Heart left ventricle (tissue), 13 donors: ENCODE results near the gene ADAMTS3.

Experiments used
- CTCF ChIP-seq, 12 donors: fragments of 200-600 bp; sonication (generic) in 4 of 12; IDR thresholded peaks; one replicate each; pipeline versions ENCODE4 v1.5.0 to v1.8.0; 2018 to 2022; ENCODE audit warnings: antibody characterized with exemption in 12 of 12, mild to moderate bottlenecking in 5 of 12
- POLR2A ChIP-seq, 2 donors: fragments of 450-650 bp; IDR thresholded peaks; one replicate each; pipeline ENCODE4 v1.6.1; 2017; ENCODE audit warnings: antibody characterized with exemption in 2 of 2, mild to moderate bottlenecking in 2 of 2, moderate library complexity in 2 of 2
- donor health status: ischemic (EF 13 %, LVEDD 7.1; RV severe dilation, severe dysfunction).
- donor health status: DM: no; HTN: yes; CAD: no.
- donor health status: DM: no; HTN: no; CAD: no.
- donor health status: ischemic (EF 25% LVEDD 6.9; RV normal size, moderate dysfunction).
- donor health status: ischemic (EF 25% LVEDD 5.7; RV mildly dilated, moderate dysfunction).
- donor health status: ischemic (EF 35%, LVEDD 5.7; RV mildly dilated, moderate dysfunction).
- donor health status: nonischemic (EF 11% LVEDD 7.7; RV severe dilation, severe dysfunction).
- donor health status: DM: yes; HTN: yes; CAD: no.
- donor health status: PGD.
- donor health status: ischemic (EF 29% LVEDD 5.4; RV normal size, mild dysfunction).
- donor health status: nonischemic (EF 23%, LVEDD 6.1; RV moderate dilation, normal function).

- TF ChIP-seq CTCF (IDR thresholded peaks at IDR 0.05) = no peak
- TF ChIP-seq POLR2A (IDR thresholded peaks at IDR 0.05) = no peak
Observed at GRCh38 chr4:72325215-72325614, 243.8 kb downstream of the ADAMTS3 start.
